ENCODE results near the gene WNK1.

DNA sequence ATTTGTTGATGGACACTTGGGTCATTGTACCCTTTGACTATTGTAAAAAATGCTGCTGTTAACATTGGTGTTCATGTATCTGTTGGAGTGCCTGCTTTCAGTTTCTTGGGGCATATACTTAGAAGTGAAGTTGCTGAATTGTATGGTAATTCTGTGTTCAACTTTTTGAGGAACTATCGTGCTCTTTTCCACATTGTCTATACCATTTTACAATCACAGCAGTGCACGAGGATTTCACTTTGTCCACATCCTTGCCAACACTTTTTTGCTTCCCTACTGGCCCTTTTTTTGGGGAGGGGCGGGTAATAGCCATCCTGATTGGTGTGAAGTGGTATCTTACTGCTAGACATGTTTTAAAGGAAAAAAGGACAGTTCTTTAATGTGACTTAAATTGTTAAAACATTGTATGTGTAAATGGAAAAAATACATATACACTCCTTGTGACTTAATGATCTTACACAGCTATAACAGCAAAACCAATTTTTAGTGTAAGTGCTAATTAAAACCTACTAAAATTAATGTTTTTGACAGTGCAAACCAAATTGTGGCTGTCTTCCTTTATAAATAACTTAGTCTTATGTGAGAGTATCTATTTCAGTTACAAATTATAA, 52.7 kb downstream of the WNK1 start:
- TF ChIP-seq, protein P1, sequence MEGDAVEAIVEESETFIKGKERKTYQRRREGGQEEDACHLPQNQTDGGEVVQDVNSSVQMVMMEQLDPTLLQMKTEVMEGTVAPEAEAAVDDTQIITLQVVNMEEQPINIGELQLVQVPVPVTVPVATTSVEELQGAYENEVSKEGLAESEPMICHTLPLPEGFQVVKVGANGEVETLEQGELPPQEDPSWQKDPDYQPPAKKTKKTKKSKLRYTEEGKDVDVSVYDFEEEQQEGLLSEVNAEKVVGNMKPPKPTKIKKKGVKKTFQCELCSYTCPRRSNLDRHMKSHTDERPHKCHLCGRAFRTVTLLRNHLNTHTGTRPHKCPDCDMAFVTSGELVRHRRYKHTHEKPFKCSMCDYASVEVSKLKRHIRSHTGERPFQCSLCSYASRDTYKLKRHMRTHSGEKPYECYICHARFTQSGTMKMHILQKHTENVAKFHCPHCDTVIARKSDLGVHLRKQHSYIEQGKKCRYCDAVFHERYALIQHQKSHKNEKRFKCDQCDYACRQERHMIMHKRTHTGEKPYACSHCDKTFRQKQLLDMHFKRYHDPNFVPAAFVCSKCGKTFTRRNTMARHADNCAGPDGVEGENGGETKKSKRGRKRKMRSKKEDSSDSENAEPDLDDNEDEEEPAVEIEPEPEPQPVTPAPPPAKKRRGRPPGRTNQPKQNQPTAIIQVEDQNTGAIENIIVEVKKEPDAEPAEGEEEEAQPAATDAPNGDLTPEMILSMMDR (IDR thresholded peaks at IDR 0.05), result no peak
- TF ChIP-seq POLR2A (IDR thresholded peaks at IDR 0.05) (no peak), POLR2AphosphoS5 (IDR thresholded peaks at IDR 0.05) (no peak), EP300 (IDR thresholded peaks at IDR 0.05; ENCODE audit: low read depth) (no peak)

All from transverse colon (tissue), 4 donors.